Activated naive CD4-positive, alpha-beta T cell treated with anti-CD3 and anti-CD28 coated beads, Interleukin-2, amount 50 U/mL, for 16 hours (primary cell): ENCODE measurements around the gene LSS.
A peak's percentile ranks its signal among the peaks of the same experiment; 100 is the strongest.

ENCODE experiments used
- DNase-seq: peaks from one replicate; pipeline ENCODE4 v3.0.0-alpha.2; 2020

LSS gene

DNA sequence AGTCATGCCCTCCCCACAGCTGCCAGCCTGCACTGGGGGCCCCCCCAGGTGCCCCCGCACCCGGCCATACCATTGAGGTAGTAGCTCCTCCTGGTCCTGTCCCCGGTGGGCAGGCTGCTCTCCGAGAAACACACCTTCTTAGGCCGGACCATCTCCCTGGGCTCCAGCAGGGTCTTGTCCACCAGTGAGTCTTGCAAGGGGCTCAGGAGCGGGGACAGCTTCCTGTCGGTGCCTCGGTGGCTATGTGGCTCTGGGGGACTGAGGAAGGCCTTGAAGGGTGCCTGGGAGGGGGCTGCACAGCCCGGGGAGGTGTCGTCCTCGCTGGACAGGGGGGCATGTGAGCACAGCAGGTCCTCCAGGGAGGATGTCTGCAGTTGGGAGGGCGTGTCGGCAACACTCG is 60.3 kb downstream of the LSS start:
- DNase-seq: no peak

DNA sequence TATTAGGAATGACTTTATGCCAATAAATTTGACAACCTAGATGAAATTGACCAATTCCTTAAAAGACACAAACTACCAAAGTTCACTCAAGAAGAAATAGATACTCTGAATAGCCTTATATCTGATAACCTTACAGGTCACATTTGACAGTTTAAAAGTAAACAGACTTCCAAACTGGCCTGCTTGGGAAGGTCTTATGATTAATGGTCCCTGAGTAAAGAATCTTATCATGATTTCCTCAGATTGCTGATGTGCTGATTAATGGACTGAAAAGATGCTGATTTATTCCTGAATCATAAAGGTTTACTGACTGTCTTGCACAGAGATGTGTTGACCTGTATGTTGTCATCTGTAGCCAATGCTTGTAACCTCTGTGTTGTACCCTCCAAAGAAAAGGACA is 63.5 kb downstream of the LSS start:
- no peak for DNase-seq

DNA sequence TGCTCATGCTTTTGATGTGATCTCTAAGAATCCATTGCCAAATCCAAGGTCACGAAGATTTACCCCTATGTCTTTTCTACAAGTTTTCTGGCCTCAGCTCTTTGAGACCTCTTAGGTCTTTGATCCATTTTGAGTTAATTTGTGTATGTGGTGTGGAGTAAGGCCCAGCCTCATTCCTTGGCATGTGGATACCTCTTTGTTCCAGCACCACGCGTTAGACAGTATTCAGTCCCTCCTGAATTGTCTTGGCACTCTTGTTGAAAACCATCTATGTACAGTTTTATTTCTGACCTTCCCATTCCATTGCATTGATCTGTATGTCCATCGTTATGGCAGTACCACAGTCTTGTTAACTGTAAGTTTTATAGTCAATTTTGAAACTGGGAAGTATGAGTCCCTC is 65.2 kb downstream of the LSS start:
- no peak for DNase-seq

DNA sequence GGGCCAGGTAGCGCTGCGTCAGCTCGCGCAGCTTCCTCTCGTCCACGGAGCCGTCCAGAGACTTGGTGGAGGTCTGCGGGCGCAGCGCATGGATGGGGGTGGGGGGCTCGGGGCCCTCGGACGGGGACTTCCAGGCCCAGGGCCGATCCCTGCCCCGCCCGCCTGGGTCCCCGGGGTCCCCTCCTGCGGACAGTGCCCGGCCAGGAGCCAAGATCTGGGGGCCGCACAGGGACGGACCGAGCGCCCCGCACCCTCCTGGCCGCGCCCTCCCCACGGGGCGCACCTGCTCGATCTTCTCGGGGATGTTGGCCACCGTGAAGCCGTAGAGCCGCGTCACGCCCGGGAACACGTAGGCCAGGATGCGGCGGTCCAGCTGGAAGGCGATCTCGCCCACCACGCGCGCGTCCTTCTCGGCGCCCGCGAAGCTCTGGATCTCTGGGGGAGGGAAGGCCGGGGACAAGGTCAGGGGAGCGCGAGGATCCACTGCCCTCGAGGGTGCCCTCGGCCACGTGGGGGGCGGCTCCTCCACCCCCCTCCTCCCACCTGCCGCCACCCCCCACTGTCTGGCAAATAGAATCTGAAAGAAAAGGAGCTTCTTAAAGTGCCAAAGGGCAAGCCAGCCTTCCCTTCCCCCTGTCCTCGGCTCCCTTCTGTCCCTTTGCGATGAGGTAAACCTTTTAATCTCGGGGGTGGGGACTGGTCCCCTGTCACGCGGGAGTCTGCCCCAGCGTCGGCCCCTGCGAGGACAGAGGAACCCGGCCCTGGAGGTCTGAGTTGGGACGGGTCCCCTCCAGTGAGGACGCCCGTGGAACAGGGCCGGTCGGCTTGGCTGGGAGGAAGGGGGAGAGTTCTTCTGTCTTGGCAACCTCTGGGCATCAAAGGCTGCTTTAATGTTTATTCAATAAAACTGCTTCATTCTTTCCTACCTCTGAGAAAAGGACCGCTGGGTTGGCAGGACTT is 66.7 kb downstream of the LSS start:
- no peak for DNase-seq

DNA sequence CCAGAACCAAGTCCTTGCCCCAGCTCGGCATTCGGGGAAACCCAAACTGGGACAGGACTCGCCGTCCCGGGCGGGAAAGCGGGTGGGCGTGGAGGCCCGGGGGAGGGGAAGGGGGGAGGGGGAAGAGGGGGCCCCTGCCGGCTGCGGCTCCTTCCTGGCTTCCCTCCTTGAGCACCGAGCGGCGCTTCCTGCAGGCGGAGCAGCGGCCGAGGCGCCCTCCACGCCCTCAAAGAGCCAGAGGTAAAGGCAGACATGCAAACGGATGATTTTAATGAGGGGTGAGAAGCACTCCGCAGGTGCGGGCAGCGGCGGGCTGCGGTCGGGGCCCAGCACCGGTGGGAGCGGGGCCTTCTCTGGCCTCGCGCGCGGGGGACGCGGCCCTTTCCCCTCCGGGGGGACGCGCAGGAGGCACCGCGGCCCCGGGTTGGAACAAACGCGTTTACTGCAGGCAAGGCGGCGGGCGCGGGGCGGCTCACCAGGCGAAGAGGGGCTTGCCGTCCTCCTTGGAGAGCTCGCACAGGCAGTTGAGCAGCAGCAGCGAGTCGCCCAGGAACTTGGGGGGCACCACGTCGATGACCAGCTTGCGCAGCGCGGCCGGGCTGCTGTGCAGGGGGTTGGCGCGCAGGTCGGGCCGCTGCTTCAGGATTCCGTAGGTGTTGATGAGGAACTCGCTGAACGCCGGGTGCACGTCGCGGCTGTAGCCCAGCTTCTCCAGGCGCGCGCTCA is 67.5 kb downstream of the LSS start:
- no peak for DNase-seq

DNA sequence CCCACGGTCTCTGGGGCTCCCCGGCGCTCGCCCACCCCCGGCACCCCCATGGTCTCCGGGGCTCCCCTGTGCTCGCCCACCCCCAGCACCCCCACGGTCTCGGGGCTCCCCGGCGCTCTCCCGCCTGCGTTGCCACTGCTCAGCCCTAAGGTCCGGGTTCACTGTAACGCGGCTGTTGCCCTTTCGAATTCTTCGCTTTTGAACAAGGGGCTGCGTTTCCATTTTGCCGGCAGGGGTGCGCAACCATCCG is 68.0 kb downstream of the LSS start:
- no peak for DNase-seq

DNA sequence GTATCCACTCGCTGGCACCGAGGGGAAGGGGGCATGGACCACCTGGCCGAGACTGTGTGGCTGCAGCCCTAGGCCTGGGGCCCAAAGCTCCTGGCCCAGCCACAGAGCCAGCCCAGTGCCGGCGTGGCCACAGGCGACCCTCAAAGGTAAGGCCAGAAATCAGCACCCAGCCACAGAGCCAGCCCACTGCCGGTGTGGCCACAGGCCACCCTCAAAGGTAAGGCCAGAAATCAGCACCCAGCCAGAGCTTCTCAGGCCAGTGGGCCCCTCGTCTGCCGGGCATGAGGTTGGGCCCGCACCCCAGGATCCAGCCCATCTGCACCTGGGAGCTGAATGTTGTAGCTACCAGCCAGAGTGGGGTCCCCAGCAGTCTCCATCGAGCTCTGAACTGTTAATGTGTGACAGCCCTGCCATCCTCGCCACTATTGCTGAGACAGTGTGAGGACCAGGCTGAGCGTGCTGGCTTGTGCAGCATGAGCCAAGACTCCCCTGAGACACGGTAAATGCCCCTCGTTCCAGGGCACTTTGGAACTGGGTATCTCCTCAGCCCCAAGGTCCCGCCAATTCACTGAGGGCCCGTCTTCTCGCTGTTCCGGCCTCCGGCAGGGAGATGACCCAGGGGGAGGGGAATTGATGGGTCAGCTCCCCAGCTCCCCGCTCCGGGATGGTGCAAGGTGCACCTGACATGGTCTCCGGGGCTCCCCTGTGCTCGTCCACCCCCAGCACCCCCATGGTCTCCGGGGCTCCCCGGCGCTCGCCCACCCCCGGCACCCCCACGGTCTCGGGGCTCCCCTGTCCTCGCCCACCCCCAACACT is 68.5 kb downstream of the LSS start:
- DNase-seq: no peak

DNA sequence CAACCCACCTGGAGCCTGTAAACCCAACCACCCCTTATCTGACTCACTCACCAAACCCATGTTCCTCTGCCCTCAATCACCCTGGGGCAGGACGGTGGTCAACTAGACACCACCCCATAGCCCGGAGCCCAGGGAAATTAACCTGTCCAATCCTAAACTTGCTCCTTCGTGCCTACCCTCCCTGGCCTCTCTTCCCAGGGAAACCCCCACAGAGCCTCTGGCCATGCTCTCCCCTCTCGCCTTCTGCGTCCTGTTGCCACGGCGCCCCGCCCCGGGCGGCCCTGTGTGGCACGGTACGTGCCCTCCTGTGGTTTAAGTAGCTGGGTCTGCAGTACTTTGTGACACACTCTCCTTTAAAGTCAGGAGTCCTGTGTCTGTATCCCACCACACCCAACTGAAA is 69.2 kb downstream of the LSS start:
- DNase-seq: no peak

DNA sequence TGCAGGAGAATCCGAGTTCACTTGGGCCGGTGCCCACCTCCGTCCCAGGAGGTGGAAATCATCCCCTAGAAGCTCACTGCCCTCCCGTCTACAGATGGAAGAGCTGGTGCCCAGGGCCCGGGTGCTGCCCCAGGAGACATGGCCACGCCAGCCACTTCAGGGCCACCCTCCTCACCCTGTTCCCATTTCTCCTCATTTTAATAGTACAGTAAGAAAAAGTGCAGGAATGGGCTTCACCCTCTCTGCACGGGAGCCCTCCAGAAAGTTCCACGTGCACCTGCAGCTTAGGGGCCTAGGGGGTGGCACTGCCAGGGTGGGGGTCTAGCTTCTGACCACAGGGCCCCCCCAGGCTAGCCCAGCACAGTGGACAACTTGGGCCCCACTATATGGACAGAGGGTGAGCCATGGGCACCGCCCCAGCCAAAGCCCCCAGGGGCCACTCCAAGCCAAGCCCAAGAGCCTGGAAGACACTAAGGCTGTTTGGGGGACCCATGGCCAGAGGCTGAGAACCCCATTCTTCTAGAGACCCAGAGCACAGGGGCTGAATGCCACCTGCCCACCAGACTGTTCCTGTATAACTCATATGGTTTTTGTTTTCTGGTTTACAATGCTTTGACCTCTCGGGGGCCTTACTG is 69.8 kb downstream of the LSS start:
- no peak for DNase-seq

DNA sequence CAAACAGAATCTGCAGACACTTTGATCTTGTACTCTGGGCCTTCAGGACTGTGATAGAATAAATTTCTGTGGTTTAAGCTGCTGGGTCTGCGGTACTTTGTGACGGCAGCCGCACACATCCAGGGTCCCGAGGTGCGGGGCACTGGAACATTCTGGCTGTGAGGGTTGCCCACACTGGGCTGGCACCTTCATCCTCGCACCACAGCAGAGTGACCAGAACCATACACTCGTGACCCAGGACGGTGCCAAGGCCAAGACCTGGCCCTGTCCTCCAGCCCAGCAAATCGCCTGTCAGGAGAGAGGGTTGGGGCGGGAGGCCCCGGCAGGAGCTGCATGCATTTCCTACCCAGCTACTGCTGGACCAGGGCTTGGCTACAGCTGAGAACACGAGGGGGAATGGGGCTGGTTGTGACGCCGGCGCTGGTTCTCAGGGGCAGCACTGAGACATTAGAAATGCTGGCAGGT is 70.6 kb downstream of the LSS start:
- DNase-seq: no peak

DNA sequence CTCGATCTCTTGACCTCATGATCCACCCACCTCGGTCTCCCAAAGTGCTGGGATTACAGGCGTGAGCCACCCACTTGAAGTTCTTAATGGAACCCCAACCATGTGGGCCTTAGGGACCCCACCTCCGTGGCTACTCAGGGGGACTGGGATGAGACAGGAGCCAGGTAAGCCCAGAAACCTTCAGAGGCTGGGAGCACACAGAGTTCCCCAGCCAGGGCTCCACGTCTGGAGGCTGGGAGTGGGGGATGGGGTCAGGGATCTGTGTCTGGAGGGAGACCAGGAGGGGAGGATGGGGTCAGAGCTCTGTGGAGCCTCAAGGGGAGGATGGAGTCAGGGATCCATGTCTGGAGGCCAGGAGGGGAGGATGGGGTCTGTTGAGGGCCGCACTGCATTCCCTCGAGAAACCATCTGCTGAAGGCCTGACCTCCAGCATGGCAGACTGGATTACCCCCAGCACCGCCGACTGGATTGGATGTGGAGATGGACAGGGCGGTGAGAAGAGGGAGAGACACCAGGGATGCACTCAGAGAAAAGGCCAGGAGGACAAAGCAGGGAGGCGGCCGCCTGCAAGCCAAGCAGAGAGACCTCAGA is 71.1 kb downstream of the LSS start:
- DNase-seq: no peak

DNA sequence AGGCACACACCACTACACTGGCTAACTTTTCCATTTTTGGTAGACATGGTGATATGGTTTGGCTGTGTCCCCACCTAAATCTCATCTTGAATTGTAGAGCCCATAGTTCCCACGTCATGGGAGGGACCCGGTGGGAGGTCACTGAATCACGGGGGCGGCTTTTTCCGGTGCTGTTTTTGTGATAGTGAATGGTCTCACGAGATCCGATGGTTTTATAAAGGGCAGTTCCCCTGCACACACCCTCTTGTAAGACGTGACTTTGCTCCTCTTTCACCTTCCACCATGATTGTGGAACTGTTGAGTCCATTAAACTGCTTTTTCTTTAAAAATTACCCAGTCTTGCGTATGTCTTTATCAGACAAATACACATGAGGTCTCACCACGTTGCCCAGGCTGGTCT is 71.9 kb downstream of the LSS start:
- no peak for DNase-seq

DNA sequence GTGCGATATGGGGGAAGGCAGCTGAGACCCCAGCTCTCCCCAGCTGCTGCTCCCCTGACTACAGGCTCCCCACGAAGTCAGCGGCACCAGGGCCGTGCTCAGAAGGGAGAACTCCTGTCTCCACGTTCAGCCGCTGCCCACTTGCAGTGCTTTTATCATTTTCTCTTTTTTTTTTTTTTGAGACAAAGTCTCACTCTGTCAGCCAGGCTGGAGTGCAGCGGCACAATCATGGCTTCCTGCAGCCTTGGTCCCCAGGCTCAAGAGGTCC is 72.3 kb downstream of the LSS start:
- DNase-seq: no peak

DNA sequence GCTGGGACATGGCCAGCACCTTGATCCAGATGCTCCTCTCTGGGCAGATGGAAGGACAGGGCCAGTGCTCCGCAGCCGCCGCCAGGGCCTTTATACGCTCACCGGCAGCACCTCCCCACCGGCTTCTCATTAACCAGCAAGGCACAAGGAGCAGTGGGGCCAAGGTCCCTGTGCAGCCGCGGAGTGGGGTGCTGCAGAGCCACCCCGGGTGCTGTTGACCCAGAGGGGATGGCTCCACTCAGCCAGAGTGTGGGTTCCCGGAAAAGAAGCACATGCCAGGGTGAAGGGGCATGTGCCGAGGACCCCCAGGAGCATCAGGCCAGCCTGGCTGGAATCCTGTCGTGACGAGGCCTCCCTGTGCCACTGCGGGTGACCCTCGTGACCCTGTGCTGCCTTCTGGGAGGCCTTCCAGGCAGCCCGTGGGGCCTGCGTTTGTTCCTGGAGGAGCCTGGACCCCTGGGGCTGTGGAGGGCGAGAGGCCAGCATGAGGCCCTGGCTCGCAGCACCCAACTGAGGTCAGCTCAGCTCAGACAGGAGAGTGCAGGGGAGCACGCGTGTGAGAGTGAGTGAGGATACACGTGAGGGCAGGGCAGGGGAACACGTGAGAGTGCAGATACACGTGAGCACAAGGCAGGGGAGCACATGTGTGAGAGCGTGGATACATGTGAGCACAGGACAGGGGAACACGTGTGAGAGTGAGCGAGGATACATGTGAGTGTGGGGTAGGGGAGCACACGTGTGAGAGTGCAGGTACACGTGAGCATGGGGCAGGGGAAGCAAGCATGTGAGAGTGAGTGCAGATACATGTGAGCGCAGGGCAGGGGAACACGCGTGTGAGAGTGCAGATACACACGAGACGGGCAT is 72.8 kb downstream of the LSS start, which contains the start of gene FTCD:
Gene FTCD, minus strand, starts transcription at position 66 of the 864 bp plus-strand sequence. Its CDS starts 56 bp downstream, at position 10.
- no peak for DNase-seq

DNA sequence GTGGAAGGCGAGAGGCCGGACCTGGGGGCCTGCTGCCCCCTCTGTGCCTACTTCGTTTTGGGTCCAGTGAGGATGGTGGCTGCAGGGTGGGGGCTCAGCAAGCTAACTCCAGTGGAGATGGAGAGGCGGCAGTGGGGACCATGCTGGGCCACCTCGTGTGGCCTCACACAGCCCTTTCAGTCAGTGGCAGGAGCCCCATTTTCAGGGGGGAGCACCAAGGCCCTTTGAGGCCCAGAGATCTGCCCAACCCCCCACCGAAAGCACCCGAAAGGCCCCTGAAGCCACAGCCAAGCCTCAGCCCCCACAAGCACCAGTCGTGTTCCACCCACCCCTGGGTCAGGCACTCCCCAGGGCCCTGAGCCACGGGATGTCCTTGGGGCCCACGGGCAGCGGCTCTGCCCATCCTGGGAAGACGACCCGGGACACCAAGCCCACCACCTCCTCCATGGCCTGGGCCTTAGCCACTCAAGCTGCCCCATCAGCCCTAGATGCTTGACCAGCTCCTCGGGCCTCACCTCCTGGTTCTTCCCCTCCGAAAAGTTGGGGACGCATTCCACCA is 73.5 kb downstream of the LSS start:
- DNase-seq: no peak

DNA sequence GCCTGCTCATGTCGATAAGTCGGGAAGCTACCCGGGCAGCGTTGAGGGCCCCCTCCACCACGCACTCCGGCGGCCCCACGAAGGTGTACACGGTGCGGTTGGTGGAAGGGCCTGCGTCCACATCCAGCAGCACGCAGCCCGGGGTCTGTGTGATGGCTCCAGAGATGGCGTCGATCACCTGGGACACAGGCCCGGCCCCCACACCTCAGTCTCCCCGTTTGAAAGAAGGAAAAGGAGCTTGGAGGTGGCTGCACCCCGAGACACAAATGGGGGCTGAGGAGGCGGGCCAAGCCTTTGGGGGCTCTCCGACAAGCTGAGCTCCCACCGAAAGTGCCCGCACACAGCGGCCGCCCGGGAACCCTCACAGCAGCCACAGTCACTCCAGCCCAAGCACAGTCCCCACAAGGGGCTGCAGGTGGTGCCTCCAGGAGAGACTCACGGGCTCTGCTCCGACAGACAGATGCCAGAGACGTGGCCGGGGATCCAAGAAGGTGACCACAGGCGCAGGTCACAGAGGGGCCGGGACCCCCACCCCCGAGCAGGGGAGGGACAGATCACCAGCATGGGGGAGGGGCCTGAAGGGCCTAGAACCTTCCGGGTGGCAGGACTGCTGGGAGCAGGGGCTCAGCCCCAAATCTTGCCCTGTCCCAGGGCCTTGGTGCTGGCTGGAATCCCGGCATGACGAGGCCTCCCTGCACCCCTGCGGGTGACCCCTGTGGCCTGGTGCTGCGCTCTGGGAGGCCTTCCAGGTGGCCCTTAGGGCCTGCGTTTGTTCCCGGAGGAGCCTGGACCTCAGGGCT is 74.2 kb downstream of the LSS start:
- peak; percentile 6 for DNase-seq

DNA sequence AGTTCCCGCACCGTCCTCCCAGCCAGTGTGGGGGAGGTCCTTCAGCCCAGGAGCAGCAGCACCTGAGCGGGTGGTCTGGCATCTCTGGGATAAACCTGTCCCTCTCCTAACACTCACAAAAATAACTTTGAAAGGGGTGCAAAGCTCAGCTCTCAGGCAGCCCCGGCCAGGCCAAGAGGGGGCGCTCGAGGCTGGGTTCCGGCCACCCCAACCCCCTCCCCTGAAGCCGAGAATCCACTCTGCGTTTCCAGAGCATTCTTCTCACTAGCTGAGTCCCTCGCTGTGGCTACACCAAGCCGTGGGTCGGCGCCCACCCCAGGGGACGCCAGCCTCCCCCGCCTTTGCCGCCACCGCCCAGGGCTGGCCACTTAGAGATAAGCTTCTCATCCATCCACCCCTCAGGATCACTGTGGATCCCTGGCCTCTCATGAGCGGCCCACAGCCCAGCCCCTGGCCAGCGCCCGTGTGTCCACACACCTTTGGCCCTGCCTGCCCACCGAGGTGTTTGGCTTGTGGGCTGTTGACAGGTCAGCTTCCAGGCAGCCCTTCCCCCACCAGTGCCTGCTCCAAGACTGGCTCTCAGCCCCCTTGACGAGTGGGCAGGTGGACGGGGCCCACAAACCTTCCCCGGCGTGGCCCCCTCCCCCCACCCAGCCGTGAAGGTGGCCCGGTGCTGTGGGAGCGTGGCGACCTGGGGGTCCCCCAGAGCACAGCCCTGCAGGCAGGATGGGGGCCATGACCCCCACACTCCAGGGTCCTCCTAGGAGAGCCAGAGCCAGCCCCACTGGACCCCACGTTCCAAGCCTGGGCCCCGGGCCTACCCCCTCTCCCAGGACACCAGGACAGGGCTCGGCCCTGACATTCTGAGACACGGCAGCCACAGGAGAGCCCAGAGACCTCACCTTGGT is 75.1 kb downstream of the LSS start:
- peak; percentile 51 for DNase-seq

DNA sequence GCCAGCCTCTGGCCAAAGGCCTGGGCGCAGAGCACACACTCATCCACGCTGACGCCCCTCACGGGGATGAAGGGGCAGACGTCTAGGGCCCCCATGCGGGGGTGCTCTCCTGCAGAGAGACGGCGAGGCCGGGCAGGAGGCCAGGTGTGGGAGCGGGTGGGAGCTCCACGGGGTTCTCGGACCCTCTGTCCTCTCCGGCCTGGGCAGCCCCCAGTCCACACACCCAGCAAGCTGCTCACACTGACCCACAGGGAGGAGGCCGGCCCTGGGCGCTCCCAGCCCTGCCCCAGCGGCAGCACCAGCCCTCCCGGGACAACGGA is 75.7 kb downstream of the LSS start:
- DNase-seq: peak; percentile 4
